IPS-15b (cell line): ENCODE data around the gene SRCAP.
A peak's percentile ranks its signal among the peaks of the same experiment; 100 is the strongest.
"Not testable (repeated sequence)": the region's sequence is repeated elsewhere in the genome, so short reads cannot be mapped to it uniquely, and the experiment has no call there.

Source experiments
- H3K27me3 ChIP-seq: one replicate; pipeline ENCODE4 v1.6.1; 2013; ENCODE audit warnings: low read length; ENCODE audit not compliant: control insufficient read depth, insufficient read depth
- H3K36me3 ChIP-seq: one replicate; pipeline ENCODE4 v1.6.1; 2013; ENCODE audit warnings: low read length; ENCODE audit not compliant: control insufficient read depth, insufficient read depth
- H3K4me1 ChIP-seq: one replicate; pipeline ENCODE4 v1.6.1; 2013; ENCODE audit warnings: mild to moderate bottlenecking, low read length; ENCODE audit not compliant: control insufficient read depth, insufficient read depth
- H3K4me3 ChIP-seq: one replicate; pipeline ENCODE4 v1.5.1; 2013; ENCODE audit warnings: low read depth, low read length
- H3K9ac ChIP-seq: one replicate; pipeline ENCODE4 v1.6.1; 2013; ENCODE audit warnings: low read depth, mild to moderate bottlenecking, low read length
- H3K9me3 ChIP-seq: one replicate; pipeline ENCODE4 v1.6.1; 2013; ENCODE audit warnings: mild to moderate bottlenecking, low read length; ENCODE audit not compliant: control insufficient read depth, insufficient read depth

SRCAP gene

GRCh38 chr16:30692396-30693064 lies 6.4 kb upstream of the SRCAP start:
- peaks cover 93% of the 10 kb centered on the region for H3K27me3 ChIP-seq
- no peaks in the 10 kb centered on the region for H3K36me3 ChIP-seq
- no peak overlapping the region for H3K9ac ChIP-seq
- H3K4me3 ChIP-seq = no peak overlapping the region
- H3K4me1 ChIP-seq = peaks cover 9% of the 10 kb centered on the region
- no peaks in the 10 kb centered on the region for H3K9me3 ChIP-seq

- H3K9ac ChIP-seq = no peak overlapping the region
- peaks cover 9% of the 10 kb centered on the region for H3K4me1 ChIP-seq
- peaks cover 70% of the 10 kb centered on the region for H3K27me3 ChIP-seq
- no peaks in the 10 kb centered on the region for H3K9me3 ChIP-seq
- H3K36me3 ChIP-seq = peaks cover 2% of the 10 kb centered on the region
- no peak overlapping the region for H3K4me3 ChIP-seq
Measured at GRCh38 chr16:30694926-30695693, 3.9 kb upstream of the SRCAP start.

- not testable (repeated sequence) for H3K4me1 ChIP-seq
Measured at GRCh38 chr16:30696646-30697045, 2.3 kb upstream of the SRCAP start.

GRCh38 chr16:30697264-30698138 lies 1.5 kb upstream of the SRCAP start:
- Histone ChIP-seq H3K4me3 (peak overlapping the region; percentile 96), H3K4me1 (no peaks in the 10 kb centered on the region), H3K36me3 (peaks cover 9% of the 10 kb centered on the region), H3K9me3 (no peaks in the 10 kb centered on the region), H3K27me3 (peaks cover 46% of the 10 kb centered on the region), H3K9ac (peak overlapping the region; percentile 100)

More at GRCh38 chr16:30696646-30697045, 2.3 kb upstream of the SRCAP start:
- peaks cover 54% of the 10 kb centered on the region for H3K27me3 ChIP-seq
- not testable (repeated sequence) for H3K36me3 ChIP-seq, H3K9ac ChIP-seq, H3K4me3 ChIP-seq, H3K9me3 ChIP-seq

GRCh38 chr16:30698139-30698815 lies 694 bp upstream of the SRCAP start:
- Histone ChIP-seq H3K9ac (peak overlapping the region; percentile 100), H3K9me3 (no peaks in the 10 kb centered on the region), H3K4me3 (peak overlapping the region; percentile 96), H3K27me3 (peaks cover 38% of the 10 kb centered on the region), H3K4me1 (no peaks in the 10 kb centered on the region), H3K36me3 (peaks cover 12% of the 10 kb centered on the region)

- no peaks in the 10 kb centered on the region for H3K9me3 ChIP-seq
- H3K9ac ChIP-seq = peak overlapping the region; percentile 60
- peaks cover 26% of the 10 kb centered on the region for H3K27me3 ChIP-seq
- no peaks in the 10 kb centered on the region for H3K4me1 ChIP-seq
- peak overlapping the region; percentile 96 for H3K4me3 ChIP-seq
- peaks cover 22% of the 10 kb centered on the region for H3K36me3 ChIP-seq
Measured at GRCh38 chr16:30699615-30700099, 686 bp downstream of the SRCAP start.

- Histone ChIP-seq H3K36me3 (peaks cover 23% of the 10 kb centered on the region), H3K9ac (no peak overlapping the region), H3K4me1 (no peaks in the 10 kb centered on the region), H3K27me3 (peaks cover 18% of the 10 kb centered on the region), H3K9me3 (no peaks in the 10 kb centered on the region), H3K4me3 (no peak overlapping the region)
Measured at GRCh38 chr16:30700491-30700890, 1.5 kb downstream of the SRCAP start.

- Histone ChIP-seq H3K4me3 (no peak overlapping the region), H3K27me3 (peaks cover 15% of the 10 kb centered on the region), H3K9me3 (no peaks in the 10 kb centered on the region), H3K36me3 (peaks cover 23% of the 10 kb centered on the region), H3K9ac (no peak overlapping the region), H3K4me1 (no peaks in the 10 kb centered on the region)
Measured at GRCh38 chr16:30700971-30701370, 2.0 kb downstream of the SRCAP start.

GRCh38 chr16:30703071-30703470 lies 4.1 kb downstream of the SRCAP start:
- not testable (repeated sequence) for H3K4me3 ChIP-seq, H3K9ac ChIP-seq, H3K4me1 ChIP-seq, H3K27me3 ChIP-seq, H3K9me3 ChIP-seq
- peaks cover 36% of the 10 kb centered on the region for H3K36me3 ChIP-seq

- H3K36me3 ChIP-seq = peaks cover 40% of the 10 kb centered on the region
- H3K27me3 ChIP-seq = no peaks in the 10 kb centered on the region
- no peaks in the 10 kb centered on the region for H3K9me3 ChIP-seq
- no peak overlapping the region for H3K9ac ChIP-seq
- H3K4me1 ChIP-seq = no peaks in the 10 kb centered on the region
- no peak overlapping the region for H3K4me3 ChIP-seq
Measured at GRCh38 chr16:30703971-30704370, 5.0 kb downstream of the SRCAP start.

- Histone ChIP-seq H3K4me1 (no peaks in the 10 kb centered on the region), H3K27me3 (no peaks in the 10 kb centered on the region), H3K9ac (no peak overlapping the region), H3K36me3 (peaks cover 53% of the 10 kb centered on the region), H3K9me3 (no peaks in the 10 kb centered on the region), H3K4me3 (no peak overlapping the region)
Measured at GRCh38 chr16:30706046-30706445, 7.1 kb downstream of the SRCAP start.
